Measurements from ENCODE around the gene TLN1.

The TLN1 gene, protein sequence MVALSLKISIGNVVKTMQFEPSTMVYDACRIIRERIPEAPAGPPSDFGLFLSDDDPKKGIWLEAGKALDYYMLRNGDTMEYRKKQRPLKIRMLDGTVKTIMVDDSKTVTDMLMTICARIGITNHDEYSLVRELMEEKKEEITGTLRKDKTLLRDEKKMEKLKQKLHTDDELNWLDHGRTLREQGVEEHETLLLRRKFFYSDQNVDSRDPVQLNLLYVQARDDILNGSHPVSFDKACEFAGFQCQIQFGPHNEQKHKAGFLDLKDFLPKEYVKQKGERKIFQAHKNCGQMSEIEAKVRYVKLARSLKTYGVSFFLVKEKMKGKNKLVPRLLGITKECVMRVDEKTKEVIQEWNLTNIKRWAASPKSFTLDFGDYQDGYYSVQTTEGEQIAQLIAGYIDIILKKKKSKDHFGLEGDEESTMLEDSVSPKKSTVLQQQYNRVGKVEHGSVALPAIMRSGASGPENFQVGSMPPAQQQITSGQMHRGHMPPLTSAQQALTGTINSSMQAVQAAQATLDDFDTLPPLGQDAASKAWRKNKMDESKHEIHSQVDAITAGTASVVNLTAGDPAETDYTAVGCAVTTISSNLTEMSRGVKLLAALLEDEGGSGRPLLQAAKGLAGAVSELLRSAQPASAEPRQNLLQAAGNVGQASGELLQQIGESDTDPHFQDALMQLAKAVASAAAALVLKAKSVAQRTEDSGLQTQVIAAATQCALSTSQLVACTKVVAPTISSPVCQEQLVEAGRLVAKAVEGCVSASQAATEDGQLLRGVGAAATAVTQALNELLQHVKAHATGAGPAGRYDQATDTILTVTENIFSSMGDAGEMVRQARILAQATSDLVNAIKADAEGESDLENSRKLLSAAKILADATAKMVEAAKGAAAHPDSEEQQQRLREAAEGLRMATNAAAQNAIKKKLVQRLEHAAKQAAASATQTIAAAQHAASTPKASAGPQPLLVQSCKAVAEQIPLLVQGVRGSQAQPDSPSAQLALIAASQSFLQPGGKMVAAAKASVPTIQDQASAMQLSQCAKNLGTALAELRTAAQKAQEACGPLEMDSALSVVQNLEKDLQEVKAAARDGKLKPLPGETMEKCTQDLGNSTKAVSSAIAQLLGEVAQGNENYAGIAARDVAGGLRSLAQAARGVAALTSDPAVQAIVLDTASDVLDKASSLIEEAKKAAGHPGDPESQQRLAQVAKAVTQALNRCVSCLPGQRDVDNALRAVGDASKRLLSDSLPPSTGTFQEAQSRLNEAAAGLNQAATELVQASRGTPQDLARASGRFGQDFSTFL (N-terminal part only)

DNA sequence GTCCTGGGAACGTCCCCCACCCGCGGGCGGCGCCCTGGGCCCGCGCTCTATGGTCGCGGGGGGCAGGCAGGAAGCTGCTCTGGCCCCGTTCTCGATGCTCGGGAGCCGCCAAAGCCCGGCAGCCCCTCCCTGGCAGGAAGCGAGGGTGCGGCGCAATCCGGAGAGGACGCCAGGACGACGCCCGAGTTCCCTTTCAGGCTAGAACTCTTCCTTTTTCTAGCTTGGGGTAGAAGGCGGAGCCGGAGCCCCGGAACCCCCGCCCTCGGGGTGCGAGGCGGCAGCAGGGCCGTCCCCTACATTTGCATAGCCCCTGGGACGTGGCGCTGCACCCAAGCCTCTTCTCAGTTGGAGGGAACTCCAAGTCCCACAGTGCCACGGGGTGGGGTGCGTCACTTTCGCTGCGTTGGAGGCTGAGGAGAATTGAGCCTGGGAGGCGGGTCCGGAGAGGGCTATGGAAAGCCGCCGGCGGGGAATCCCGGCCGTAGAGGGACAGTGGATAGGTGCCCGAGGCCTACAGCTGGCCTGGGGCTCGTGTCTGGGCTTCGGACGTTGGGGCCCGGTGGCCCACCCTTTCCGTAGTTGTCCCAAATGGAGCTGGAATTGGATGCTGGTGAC lies at the start of gene TLN1, which contains the start of gene CREB3:
TSS of gene TLN1 (minus strand) at position 11 of the 615 bp plus-strand sequence. CDS start 6,501 bp downstream, outside the sequence.
TSS of gene CREB3 (plus strand) at position 482 of the 615 bp plus-strand sequence. CDS start at position 589, 107 bp downstream.
- peak; percentile 95 for DNase-seq

DNA sequence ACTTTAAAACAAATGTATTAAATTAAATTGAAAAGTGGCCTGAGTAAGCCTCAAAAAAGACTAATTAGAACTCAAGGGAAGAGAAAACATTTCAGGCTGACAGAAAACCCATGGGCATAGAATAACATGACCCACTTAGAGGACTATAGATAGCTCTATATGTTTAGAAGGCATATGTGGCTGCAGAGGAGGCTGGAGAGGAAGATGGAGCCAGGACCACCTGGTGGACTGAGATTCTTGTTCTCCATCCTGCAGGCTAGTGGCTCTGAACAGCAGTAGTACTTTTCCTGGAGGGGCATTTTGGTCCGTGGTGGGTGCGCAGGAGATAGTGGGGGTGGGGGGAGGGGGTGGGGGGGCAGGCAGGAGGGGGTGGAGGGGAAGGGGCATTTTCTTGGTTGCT lies 49.1 kb upstream of the TLN1 start:
- DNase-seq = no peak

DNA sequence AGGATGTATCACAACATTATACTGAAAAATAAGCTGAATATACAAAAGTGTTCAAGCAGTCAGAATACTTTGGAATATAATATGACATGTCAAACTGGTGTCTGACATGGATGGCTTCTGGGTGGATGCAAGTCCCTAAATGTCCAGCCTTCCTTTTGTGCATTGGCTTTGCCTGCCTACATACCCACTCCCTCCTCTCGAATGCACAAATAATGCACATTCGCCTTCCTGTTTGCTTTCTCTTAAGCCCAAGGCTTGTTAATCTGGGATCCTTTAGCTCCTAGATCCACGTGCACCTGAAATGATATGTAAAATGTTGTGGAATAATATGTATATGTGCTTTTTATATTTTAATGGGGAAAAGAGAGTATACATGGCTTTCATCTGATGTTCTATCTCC lies 46.5 kb upstream of the TLN1 start:
- no peak for DNase-seq

DNA sequence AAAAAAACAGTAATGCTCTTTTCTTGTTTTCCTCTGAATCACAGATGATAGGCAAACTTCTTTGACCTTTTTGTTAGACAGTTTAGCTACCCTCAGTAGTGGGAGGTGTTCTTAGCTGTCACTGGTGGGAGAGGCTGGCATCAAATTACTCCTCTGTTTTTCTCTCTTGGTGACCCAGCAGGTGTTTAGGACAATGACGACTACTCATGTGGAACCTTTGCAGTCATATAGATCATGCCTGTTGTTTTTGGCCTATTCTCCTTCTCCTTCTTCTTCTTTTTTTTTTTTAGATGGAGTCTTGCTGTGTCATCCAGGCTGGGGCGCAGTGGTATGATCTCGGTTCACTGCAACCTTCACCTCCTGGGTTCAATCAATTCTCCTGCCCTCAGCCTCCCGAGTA lies 44.0 kb upstream of the TLN1 start:
- peak; percentile 82 for DNase-seq

DNA sequence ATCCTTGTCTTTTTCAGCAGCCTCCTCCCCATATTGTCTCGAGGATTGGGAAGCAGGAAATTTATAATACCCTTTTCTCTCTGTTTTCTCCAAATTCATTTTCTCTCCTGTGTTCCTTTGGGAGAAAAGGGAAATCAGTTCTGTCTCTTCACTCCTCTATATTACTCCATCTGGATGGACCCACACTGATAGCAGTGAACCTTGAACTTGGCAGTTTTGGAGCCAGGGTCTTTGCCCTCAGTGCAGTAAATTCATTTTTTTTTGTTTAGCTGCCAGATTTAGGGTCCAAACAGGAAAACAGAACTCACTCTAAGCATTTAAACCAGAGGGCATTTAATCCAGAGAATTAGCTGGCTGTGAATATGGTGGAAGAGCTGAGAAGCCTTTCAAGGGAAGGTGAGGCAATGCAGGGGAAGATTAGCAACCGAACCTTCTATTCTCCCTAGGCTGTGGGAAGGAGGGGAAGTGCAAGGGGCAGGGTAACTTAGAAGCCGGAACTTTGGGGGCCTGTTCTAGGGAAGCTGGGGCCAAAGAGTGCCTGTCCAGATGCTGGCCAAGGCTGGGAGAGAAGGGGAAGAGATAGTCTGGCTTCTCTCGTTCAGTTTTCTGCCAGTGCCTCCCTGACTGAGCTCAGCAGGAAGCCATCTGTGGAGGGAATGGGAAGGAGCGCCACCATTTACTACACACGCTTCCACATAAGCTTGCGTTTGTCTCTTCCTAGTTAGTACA lies 43.1 kb upstream of the TLN1 start:
- DNase-seq = no peak

DNA sequence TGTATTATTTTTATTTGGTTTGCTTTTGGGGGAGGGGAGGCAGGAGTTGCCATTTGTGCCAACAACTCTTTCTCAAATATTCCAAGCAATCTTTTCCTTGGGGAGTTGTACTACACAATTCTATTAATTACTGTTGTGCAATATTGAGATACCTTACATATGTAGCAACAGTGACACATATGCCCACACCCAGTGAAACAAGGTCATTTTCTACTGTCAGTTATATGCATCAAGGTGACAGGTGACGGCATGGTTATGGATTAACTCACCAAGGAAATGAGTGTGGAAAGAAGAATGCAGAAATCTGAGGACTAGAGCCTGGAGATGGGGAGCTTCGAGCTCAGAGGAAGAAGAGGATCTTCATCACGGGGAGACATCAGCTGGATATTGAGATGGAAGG lies 39.9 kb upstream of the TLN1 start:
- DNase-seq = no peak

DNA sequence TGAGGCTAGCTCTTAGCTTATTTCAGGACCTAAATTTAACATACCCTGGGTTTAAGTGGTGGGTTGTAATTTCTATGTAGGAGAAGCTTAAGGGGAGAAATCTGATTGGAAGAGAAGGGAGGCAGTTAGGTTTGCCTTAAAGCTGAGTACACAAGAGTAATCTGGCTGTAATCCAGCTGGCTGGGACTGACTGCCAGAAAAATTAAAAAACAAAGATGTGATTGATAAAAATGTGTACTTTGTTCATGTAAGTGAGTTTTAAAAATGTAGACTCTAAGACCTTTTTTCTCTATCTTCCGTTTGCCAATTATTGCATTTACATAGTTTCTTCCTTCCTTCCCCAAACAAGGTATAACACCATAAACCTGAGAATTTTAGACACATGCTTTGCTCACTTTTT lies 39.5 kb upstream of the TLN1 start:
- peak; percentile 58 for DNase-seq

DNA sequence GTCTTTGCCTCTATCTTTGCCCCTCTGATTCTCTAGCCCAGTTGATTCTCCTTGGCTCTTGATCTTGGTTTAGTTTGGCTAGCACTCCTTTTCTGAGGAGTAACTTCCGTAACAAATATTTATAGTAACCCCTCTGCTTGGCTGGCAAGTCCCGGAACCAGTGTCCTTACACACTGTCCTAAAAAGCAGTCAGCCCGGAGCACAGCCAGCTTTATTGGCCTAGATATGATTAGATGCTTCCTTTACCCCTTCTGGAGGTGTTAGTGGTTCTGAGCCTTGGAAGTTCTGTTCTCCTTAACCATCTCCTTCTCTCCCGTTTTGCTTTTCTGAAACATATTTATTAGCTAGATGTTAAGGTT lies 39.1 kb upstream of the TLN1 start:
- DNase-seq = no peak

DNA sequence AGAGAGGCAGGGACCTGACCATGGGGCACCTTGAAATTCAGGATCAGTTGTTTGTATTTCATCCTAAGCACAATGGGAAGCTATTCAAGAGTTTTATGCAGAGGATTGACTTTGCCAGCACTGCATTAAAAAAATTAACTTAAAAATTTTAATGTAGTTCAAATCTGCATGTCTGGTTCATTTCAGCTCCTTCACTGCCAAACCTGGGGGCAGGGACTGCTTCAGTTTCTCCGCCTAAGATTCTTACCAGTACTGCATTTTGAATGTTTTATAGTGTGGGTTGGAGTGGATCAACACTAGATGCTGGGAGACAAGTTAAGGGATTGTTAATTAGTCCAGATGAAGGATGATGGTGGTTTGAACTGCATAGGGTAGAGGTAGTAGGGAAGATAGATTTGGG lies 37.8 kb upstream of the TLN1 start:
- no peak for DNase-seq

DNA sequence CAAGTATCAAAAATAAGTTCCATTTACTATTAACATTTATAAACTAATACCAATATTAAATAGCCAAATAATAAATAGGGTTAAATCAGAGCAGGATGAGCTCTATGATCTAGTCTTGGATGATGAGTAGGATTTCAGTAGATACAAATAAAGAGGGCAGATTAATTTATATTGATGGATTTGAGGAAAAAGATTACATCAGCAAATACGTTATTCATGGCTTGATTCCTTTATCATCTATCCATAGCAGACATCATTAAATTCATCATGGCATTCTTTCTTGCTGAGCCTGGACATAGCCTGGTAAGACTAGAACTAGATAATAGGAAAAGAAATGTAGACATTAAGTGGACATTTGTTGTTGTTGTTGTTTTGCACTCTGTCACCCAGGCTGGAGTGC lies 35.5 kb upstream of the TLN1 start:
- DNase-seq = no peak

DNA sequence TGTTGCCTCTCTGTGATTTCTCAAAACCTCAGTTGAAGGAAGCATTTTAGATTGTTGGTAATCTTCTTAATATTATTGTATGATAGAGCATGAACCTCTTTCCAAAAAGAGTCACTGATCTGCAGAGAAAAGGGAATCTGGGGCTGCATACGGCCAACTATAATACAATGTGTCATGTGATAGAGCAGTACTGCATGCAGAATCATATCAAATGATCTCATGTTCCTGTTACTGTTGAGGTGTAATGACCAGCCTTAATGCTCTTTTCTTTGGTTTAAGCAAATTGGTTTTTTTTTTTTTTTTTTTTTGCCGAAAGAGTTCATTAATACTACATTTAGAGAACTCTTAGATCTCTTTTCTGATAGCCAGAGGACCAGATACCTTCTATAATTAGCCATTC lies 35.0 kb upstream of the TLN1 start:
- no peak for DNase-seq

DNA sequence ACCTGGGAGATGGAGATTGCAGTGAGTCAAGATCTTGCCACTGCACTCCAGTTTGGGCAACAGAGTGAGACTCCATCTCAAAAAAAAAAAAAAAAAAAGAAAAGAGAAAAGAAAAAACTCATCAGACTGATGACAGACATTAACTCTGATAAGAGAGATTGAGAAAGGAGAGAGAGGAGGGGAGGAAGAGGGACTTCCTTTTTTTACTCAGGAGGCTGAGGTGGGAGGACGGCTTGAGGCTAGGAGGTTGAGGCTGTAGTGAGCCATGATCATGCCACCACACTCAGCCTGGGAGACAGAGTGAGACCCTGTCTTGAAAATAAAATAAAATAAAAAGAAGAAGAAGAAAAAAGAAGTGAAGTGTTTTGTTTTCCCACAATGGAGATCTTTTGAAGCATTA lies 31.8 kb upstream of the TLN1 start:
- no peak for DNase-seq

DNA sequence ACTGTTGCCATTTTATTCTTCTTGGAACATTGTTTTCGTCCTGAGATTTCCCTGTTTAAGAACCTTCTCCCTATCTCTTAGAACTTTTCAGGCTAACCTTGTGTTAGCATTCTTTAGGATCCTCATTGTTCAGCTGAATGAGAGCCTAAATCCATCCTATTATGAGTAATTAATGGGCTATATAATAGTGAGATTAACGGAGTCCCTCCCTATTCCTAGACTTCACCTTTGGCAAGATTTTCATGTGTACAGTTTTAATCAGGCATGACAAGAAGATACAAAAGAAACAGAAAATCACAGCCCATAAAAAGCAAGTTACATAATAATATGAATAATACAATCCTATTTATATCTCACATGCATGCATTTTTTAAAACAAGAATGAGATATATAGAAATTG lies 31.2 kb upstream of the TLN1 start:
- DNase-seq = no peak

DNA sequence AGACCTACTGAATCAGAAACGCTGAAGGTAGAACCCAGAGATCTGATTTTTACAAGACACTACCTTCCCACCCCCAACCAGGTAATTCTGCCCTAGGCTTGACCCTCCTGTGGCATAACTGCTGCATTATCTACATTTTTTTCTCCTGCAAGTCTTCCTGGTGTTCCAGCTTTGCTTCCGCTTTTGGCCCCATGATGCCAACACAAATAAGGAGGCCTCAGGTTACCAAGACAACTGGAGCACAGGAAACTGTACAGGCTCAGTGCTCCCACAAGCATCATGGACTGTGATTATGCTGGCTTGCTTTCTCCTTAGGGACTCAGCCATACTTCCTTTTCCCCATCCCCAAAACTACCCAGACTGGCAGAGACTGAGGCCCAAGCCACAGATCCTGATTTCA lies 28.7 kb upstream of the TLN1 start:
- DNase-seq = no peak

DNA sequence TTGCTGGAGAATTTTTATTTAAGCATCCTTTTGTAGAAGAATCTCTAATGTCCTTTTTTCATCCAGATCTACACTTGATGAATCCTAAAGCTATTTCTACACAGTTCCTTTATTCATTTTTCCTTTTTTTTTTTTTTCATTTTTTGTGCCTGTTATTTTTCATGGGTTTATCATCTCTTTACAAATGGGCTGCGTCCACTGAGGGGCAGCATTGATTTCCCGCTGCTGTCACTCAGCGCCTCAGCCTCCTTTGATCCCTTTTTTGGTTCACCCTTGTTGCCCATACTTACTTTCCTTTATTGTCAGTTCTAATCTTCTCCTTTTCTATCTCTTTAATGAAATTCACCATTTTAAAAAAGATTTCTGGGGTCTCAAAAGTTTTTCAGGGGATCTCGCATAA lies 27.8 kb upstream of the TLN1 start:
- DNase-seq = no peak

DNA sequence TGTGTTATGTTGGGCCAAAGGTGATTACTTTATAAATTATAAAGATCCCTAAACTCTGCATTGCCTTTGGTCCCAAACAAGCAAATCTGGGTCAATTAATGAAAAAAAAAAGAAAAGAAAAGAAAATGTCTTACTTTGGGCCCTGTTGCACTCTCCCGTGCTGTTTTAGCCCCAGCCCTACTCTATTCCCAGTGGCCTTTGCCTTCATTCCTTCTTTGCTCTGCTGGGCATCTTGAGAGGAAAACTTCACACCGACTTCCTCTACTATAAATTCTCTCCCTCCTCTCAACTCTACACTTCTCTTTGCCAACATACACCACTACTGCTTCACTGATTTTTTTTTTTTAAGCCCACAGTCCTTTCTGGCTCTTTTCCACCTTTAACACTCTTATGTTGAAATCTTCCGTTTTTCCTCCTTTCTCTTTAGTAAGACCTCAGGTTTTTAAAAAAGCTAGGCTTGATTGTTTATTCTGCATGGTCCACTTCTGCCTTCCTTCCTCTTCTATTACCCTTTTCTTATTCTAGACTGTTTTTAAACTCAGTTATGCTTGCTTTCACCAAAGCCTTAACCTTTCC lies 26.6 kb upstream of the TLN1 start:
- DNase-seq = no peak

DNA sequence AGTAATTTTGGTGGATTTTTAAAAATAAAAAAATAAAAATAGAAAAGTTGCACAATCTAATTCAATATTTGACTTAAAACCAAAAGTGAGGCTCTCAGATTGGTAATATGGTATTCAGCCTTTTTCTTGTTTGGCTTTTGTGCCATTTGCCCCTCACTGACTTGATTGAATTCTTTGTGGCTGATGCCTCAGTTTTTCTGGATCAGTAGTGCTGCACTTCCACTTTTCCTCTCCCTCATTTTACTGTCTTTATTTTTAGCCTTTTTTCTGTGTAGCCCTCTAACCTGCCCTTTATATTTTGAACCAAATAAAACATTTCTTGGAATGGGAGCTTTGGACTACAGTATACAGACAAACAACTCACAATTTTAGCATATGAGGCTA lies 25.9 kb upstream of the TLN1 start:
- DNase-seq = no peak

DNA sequence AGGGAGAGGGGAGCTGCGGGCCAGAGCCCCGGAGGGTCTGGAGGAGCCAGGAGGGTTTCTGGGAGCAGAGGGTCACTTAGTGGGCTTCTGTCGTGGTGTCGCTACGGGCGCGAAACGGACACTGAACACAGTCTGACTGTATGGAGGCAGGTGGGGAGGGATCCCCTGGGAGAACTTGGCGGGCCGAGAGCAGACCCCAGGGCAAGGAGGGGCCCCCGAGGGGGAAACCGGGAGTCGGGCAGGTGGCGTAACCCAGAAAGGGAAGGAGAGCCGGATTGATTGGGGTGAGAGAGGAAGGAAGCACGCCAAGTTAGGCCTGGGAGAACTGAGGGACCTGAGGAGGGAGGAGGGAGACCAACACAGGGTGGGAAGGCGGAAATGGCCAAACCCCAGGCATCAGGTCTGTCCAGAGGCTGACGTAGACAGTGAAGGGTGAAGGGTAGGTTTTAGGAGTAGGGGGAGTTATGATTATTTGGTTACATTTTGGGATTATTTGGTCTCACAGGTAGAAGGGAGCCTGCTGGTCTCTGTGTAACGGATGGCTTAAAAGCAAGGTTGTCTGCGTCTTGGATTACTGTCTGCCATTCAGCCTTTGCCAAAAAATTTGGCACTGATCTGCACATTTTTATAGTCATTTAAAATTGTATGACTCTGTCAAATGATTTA lies 25.4 kb upstream of the TLN1 start:
- peak; percentile 64 for DNase-seq

DNA sequence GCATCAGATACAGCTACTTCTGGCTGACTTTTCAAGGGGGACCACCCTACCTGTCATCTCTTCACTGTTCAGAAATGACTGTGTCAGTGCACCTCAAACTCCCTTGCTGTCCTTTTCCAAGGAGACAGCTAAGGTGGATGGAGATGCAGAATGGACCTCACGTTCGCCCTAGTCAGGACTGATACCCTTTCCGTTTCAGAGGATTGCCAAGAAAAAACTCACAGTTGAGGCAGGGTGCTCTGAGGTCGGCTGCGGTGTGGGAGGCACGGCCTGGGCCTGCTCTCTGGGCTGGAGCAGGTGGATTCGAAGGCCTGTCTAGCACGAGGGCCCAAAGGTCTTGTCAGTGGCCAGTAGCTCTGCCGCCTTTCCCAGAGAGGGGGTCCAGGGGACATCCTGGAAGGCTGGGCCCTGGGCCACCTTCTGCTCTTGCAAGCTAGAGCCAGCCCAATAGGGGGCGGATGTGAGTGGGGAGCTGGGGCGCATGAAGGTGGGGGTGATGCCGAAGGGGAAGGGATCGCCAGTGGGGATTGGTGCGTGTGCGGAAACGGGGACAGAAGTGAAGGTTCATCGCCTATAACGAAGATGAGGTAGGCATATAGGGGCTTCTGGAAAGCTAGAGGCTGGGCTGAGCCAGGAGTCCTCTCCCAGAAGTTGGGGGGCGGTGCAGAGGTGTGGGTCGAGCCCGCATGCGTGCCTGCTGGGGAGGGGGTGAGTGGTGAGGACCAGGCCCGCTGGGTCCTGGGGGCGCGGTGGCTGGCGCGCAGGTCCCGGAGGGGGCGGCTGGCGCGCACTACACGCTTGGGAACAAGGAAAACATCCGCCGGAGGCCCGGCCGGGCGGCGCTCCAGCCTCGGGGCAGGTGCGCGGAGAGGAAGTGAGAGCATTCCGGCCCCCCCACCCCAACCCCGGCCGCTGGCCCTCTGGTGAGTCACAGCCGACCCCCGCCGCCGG lies 24.6 kb upstream of the TLN1 start:
- peak; percentile 65 for DNase-seq

DNA sequence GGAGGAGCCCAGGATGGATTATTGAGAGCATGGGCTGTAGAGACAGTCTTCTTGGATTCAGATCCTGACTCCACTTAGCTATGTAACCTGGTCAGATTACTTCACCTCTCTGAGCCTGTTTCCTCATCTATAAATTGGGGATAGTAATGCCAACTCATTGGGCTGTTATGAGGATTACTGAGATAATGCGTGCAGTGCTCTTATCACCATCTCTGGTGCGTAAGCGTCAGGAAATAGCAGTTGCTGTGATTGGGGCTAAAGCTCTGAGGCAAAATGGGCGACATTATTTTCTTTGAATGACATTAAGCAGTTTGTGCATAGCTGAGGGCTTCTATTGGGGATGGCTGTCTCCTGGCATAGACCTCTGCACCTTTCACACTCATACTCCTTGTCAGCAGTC lies 23.1 kb upstream of the TLN1 start:
- no peak for DNase-seq

Data from NCI-H1436 (cell line).